MM.1S (cell line): Measurements from ENCODE around the gene PSMA5.
"Not testable (repeated sequence)": the region's sequence is repeated elsewhere in the genome, so short reads cannot be mapped to it uniquely, and the experiment has no call there.

Source experiments
- DNase-seq: peaks from one replicate; pipeline ENCODE4 v3.0.0-alpha.2; 2015
- H2AFZ ChIP-seq: fragments of 300-600 bp; sonication (generic); 2 replicates; pipeline ENCODE4 v1.6.0; 2016; ENCODE audit warnings: antibody characterized with exemption, low read length
- H3F3A ChIP-seq: fragments of 300-600 bp; sonication (generic); 2 replicates; pipeline ENCODE4 v1.6.1; 2016; ENCODE audit warnings: mild to moderate bottlenecking, antibody characterized with exemption, low read length, moderate library complexity, mixed read lengths; ENCODE audit not compliant: insufficient read depth
- H3K27ac ChIP-seq: fragments of 300-600 bp; sonication (generic); 2 replicates; pipeline ENCODE4 v1.5.1; 2016; ENCODE audit warnings: mild to moderate bottlenecking, low read length
- H3K27me3 ChIP-seq: fragments of 300-600 bp; sonication (generic); replicated peaks from 2 replicates; pipeline ENCODE4 v1.6.0; 2016; ENCODE audit warnings: low read length; ENCODE audit not compliant: insufficient read depth
- H3K36me3 ChIP-seq: fragments of 300-600 bp; sonication (generic); replicated peaks from 2 replicates; pipeline ENCODE4 v1.6.1; 2016; ENCODE audit warnings: mild to moderate bottlenecking, low read length, mixed read lengths; ENCODE audit not compliant: insufficient read depth
- H3K4me1 ChIP-seq: fragments of 300-600 bp; sonication (generic); 2 replicates; pipeline ENCODE4 v1.6.1; 2016; ENCODE audit warnings: low read length, mixed read lengths
- H3K4me2 ChIP-seq: fragments of 300-600 bp; sonication (generic); 2 replicates; pipeline ENCODE4 v1.6.0; 2016; ENCODE audit warnings: low read depth, low read length
- H3K4me3 ChIP-seq: fragments of 300-600 bp; sonication (generic); 2 replicates; pipeline ENCODE4 v1.5.1; 2016; ENCODE audit warnings: low read length, mixed read lengths
- H3K79me2 ChIP-seq: fragments of 300-600 bp; sonication (generic); 2 replicates; pipeline ENCODE4 v1.6.1; 2016; ENCODE audit warnings: mixed run types, low read length, mixed read lengths
- H3K9ac ChIP-seq: fragments of 300-600 bp; sonication (generic); 2 replicates; pipeline ENCODE4 v1.6.1; 2016; ENCODE audit warnings: low read length, mixed read lengths
- H3K9me2 ChIP-seq: fragments of 300-600 bp; sonication (generic); replicated peaks from 2 replicates; pipeline ENCODE4 v1.6.1; 2016; ENCODE audit warnings: mild to moderate bottlenecking, low read length, mixed read lengths; ENCODE audit not compliant: insufficient read depth
- H3K9me3 ChIP-seq: fragments of 300-600 bp; sonication (generic); replicated peaks from 2 replicates; pipeline ENCODE4 v1.6.1; 2016; ENCODE audit warnings: mild to moderate bottlenecking, low read length, mixed read lengths; ENCODE audit not compliant: insufficient read depth
- H4K20me1 ChIP-seq: fragments of 300-600 bp; sonication (generic); 2 replicates; pipeline ENCODE4 v1.6.1; 2016; ENCODE audit warnings: mild to moderate bottlenecking, low read length, moderate library complexity, mixed read lengths; ENCODE audit not compliant: insufficient read depth
- EZH2 ChIP-seq: fragments of 300-600 bp; sonication (generic); optimal IDR thresholded peaks from 2 replicates; pipeline ENCODE3; 2017; ENCODE audit warnings: low read depth, mild to moderate bottlenecking, antibody characterized with exemption, low read length, mixed read lengths
- EZH2phosphoT487 ChIP-seq: fragments of 300-600 bp; sonication (generic); IDR thresholded peaks from 2 replicates; pipeline ENCODE4 v1.6.1; 2018; ENCODE audit warnings: antibody characterized with exemption, low read length
- TF ChIP-seq, protein P1 (sequence below): fragments of 300-600 bp; sonication (generic); IDR thresholded peaks from 2 replicates; pipeline ENCODE4 v1.5.1; 2016; ENCODE audit warnings: antibody characterized with exemption, low read length, mixed read lengths

Gene PSMA5

DNA sequence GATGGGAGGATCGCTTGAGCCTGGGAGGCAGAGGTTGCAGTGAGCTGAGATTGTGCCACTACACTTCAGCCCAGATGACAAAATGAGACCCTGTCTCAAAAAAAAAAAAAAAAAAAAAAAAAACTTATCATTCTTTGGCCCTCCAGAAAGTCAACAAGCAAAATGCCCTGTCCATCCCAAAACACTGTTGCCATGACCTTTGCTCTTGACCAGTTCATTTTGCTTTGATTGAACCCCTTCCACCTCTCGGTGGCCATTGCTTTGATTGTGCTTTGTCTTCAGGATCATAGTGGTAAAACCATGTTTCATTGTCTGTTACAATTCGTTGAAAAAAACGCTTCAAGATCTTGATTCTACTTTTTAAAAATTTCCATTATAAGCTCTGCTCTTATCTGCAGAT lies 31.6 kb upstream of the PSMA5 start:
- Histone ChIP-seq H3K27ac (no peak overlapping the region), H3K4me2 (no peak overlapping the region), H3K9me2 (no peaks in the 10 kb centered on the region), H4K20me1 (no peaks in the 10 kb centered on the region), H3K9me3 (no peaks in the 10 kb centered on the region), H3K79me2 (no peaks in the 10 kb centered on the region), H3K36me3 (no peaks in the 10 kb centered on the region), H3K27me3 (no peaks in the 10 kb centered on the region), H3K9ac (no peak overlapping the region), H3F3A (no peaks in the 10 kb centered on the region), H3K4me1 (no peaks in the 10 kb centered on the region), H3K4me3 (no peak overlapping the region), H2AFZ (no peak overlapping the region)
- DNase-seq: no peak
- no peak for TF ChIP-seq EZH2phosphoT487
- no peak for TF ChIP-seq EZH2
- TF ChIP-seq, protein P1, sequence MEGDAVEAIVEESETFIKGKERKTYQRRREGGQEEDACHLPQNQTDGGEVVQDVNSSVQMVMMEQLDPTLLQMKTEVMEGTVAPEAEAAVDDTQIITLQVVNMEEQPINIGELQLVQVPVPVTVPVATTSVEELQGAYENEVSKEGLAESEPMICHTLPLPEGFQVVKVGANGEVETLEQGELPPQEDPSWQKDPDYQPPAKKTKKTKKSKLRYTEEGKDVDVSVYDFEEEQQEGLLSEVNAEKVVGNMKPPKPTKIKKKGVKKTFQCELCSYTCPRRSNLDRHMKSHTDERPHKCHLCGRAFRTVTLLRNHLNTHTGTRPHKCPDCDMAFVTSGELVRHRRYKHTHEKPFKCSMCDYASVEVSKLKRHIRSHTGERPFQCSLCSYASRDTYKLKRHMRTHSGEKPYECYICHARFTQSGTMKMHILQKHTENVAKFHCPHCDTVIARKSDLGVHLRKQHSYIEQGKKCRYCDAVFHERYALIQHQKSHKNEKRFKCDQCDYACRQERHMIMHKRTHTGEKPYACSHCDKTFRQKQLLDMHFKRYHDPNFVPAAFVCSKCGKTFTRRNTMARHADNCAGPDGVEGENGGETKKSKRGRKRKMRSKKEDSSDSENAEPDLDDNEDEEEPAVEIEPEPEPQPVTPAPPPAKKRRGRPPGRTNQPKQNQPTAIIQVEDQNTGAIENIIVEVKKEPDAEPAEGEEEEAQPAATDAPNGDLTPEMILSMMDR: no peak

DNA sequence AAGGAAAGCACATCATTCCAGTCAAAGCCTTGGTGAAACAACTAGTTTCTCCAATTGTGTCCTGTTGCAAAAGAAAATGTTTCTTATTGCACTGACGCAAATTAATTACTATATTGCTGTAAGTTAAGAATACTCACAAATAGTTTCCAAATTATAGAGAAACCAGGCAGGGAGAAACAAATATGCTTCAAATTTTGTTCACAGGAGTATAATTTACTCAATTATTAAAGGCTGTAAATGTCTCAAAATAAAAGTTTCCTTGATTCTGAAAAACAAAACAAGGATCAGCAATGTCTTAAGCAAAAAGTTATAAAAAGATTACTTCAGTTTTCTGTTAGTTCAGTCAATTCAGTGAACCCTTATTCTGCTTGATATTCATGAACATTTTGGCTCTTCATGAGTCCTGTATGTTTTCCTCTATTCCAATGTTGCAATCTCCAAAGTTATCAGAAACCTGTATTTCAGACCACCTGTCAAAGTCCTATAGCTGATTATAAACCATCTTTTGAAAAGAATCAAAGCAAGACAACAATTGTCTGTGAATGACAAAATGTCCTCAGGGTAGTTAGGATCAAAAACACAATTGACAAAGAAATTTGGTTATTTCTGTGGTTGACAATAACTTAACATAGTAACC lies 28.4 kb upstream of the PSMA5 start:
- Histone ChIP-seq H2AFZ (no peak overlapping the region), H4K20me1 (no peaks in the 10 kb centered on the region), H3K36me3 (no peaks in the 10 kb centered on the region), H3K27me3 (no peaks in the 10 kb centered on the region), H3K27ac (no peak overlapping the region), H3K9me3 (no peaks in the 10 kb centered on the region), H3F3A (no peaks in the 10 kb centered on the region), H3K4me3 (no peak overlapping the region), H3K9me2 (no peaks in the 10 kb centered on the region), H3K9ac (no peak overlapping the region), H3K4me2 (no peak overlapping the region), H3K79me2 (no peaks in the 10 kb centered on the region), H3K4me1 (no peaks in the 10 kb centered on the region)
- no peak for DNase-seq
- no peak for TF ChIP-seq EZH2phosphoT487
- TF ChIP-seq EZH2: no peak
- TF ChIP-seq, protein P1: no peak

GRCh38 chr1:109447524-109447923 lies 21.3 kb upstream of the PSMA5 start:
- DNase-seq: no peak
- Histone ChIP-seq H3K4me1 (no peaks in the 10 kb centered on the region), H3K27ac (no peak overlapping the region), H3K9me3 (no peaks in the 10 kb centered on the region), H3K4me3 (no peak overlapping the region), H3K79me2 (no peaks in the 10 kb centered on the region), H4K20me1 (no peaks in the 10 kb centered on the region), H3K9ac (no peak overlapping the region), H3F3A (no peaks in the 10 kb centered on the region), H3K36me3 (no peaks in the 10 kb centered on the region), H3K4me2 (no peak overlapping the region), H3K9me2 (no peaks in the 10 kb centered on the region), H2AFZ (no peak overlapping the region), H3K27me3 (no peaks in the 10 kb centered on the region)
- TF ChIP-seq EZH2 (no peak), EZH2phosphoT487 (no peak)

- not testable (repeated sequence) for DNase-seq, H2AFZ ChIP-seq
Measured at GRCh38 chr1:109445949-109446695, 19.9 kb upstream of the PSMA5 start.

More at GRCh38 chr1:109445949-109446695, 19.9 kb upstream of the PSMA5 start:
- H3K9me3 ChIP-seq, H4K20me1 ChIP-seq, H3K4me1 ChIP-seq, H3K79me2 ChIP-seq, H3K4me2 ChIP-seq, H3K9me2 ChIP-seq, H3K4me3 ChIP-seq, H3K27me3 ChIP-seq, H3K9ac ChIP-seq, H3K36me3 ChIP-seq, H3F3A ChIP-seq, H3K27ac ChIP-seq: not testable (repeated sequence)
